ENCODE results near the gene HIC1. TPM values are rescaled to one million over a fixed set of nuclear protein-coding genes. Genes with fewer than 3 reads are reported as not detected.
A peak's percentile ranks its signal among the peaks of the same experiment; 100 is the strongest.

HIC1 gene
- total RNA-seq, 1 experiment from 2014 or later = 0.59 TPM

DNA sequence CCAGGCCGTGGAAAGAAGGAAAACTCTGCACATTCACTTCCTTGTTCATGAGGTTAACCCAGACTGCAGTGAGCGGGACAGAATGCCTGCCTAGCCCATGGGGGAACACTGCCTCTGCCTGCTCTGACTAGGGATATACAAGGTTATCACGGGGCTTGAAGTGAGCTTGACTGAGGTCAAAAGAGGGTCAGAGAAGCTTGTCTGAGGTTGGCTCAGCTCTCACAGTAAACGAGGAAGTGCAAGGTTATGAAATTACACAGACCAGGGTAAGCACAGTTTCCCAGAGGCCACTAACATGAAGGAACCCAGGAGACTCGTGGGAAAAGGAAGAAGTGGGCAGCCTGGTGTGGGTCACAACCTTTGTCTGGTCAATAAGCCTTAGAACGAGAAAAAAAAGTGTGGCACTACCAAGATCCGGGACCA, 28.7 kb downstream of the HIC1 start:
- Mint-ChIP-seq H3K9me3 (ENCODE audit: unreplicated experiment) (no peaks in the 10 kb centered on the region), H3K27me3 (ENCODE audit: insufficient read depth, unreplicated experiment) (no peaks in the 10 kb centered on the region), H3K4me1 (ENCODE audit: low read depth, unreplicated experiment) (peaks cover 39% of the 10 kb centered on the region), H3K4me3 (ENCODE audit: unreplicated experiment) (no peak overlapping the region), H3K36me3 (ENCODE audit: insufficient read depth, unreplicated experiment) (peaks cover 14% of the 10 kb centered on the region), H3K27ac (ENCODE audit: unreplicated experiment) (no peak overlapping the region)
- H3K27me3 ChIP-seq (replicated peaks; ENCODE audit: control insufficient read depth, insufficient read depth, low read length) = no peaks in the 10 kb centered on the region
- peaks cover 3% of the 10 kb centered on the region; the same call in 1 of the 2 replicates for H3K36me3 ChIP-seq (ENCODE audit: control insufficient read depth, insufficient read depth, low read length)
- ChIA-PET POLR2A (no interaction called here), CTCF (interaction anchor here (0.9 to 2.3 kb wide), 3 partner anchors 9 to 161 kb away, joined by 3 to 13 read pairs (median 5); partner anchors contain the start of gene HIC1)
- intact Hi-C loops (cut with micrococcal nuclease; ENCODE audit: unreplicated experiment) = no loop called here
- no TSS peak for BruUV-seq (replicated peaks)
- no peak overlapping the region for H3K4me3 ChIP-seq (ENCODE audit: low read depth, low read length)
- DNase-seq = peak; percentile 38 to 54
- TF ChIP-seq, protein P1, sequence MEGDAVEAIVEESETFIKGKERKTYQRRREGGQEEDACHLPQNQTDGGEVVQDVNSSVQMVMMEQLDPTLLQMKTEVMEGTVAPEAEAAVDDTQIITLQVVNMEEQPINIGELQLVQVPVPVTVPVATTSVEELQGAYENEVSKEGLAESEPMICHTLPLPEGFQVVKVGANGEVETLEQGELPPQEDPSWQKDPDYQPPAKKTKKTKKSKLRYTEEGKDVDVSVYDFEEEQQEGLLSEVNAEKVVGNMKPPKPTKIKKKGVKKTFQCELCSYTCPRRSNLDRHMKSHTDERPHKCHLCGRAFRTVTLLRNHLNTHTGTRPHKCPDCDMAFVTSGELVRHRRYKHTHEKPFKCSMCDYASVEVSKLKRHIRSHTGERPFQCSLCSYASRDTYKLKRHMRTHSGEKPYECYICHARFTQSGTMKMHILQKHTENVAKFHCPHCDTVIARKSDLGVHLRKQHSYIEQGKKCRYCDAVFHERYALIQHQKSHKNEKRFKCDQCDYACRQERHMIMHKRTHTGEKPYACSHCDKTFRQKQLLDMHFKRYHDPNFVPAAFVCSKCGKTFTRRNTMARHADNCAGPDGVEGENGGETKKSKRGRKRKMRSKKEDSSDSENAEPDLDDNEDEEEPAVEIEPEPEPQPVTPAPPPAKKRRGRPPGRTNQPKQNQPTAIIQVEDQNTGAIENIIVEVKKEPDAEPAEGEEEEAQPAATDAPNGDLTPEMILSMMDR (IDR thresholded peaks at IDR 0.05; ENCODE audit: insufficient read depth in 1 of 2, low read depth in 1 of 2, low read length in 1 of 2, severe bottlenecking in 1 of 2, unreplicated experiment in 1 of 2) = no peak
- H3K9me3 ChIP-seq = no peaks in the 10 kb centered on the region
- H3K4me1 ChIP-seq = peaks cover 37% of the 10 kb centered on the region

DNA sequence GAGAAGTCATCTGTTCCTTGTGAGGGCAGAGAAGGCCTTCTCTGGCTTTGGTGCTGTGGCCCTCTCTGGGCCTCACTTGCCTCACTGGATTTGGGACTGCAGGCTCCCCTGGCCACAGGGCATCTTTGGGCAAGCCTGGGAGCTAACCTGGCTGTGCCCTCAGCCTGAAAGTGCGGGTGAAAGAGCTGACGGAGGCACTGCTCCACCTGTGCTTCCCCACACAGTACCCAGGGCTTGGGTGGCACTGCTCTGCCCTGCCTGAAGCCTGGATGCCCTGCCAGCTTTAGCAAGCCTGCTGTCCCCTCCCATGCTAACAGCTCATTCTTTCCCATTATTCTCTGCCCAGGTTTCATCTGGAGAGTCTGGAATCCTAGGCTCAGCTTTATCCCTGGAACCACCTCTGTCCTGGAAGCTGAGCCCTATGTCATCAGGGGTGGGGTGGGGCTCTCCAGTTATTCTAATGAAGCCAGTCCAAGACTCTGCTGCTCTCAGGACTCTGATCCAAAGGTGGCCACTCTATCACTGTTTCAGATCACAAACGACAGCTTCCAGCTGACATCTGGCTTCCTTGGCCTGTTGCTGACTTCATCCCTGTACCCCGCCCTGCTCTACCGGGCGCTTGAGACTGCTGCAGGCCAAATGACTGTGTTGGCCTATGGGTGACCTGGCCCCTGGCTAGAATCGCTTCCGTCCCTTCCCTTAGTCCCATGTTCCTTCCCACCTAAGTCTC, 29.3 kb downstream of the HIC1 start:
- H3K4me1 Mint-ChIP-seq (ENCODE audit: low read depth, unreplicated experiment) = peaks cover 39% of the 10 kb centered on the region
- no peak overlapping the region for H3K4me3 ChIP-seq (ENCODE audit: low read depth, low read length)
- POLR2A ChIA-PET = no interaction called here
- H3K36me3 ChIP-seq (ENCODE audit: control insufficient read depth, insufficient read depth, low read length) = peaks cover 3% of the 10 kb centered on the region; the same call in 1 of the 2 replicates
- H3K36me3 Mint-ChIP-seq (ENCODE audit: insufficient read depth, unreplicated experiment) = peaks cover 10% of the 10 kb centered on the region
- DNase-seq = peak; percentile 11 to 63
- TF ChIP-seq, protein P1 (IDR thresholded peaks at IDR 0.05; ENCODE audit: insufficient read depth in 1 of 2, low read depth in 1 of 2, low read length in 1 of 2, severe bottlenecking in 1 of 2, unreplicated experiment in 1 of 2) = no peak
- no peaks in the 10 kb centered on the region for H3K27me3 ChIP-seq (replicated peaks; ENCODE audit: control insufficient read depth, insufficient read depth, low read length)
- no peak overlapping the region for H3K4me3 Mint-ChIP-seq (ENCODE audit: unreplicated experiment)
- H3K4me1 ChIP-seq = peaks cover 37% of the 10 kb centered on the region
- BruUV-seq (replicated peaks) = no TSS peak
- H3K27ac Mint-ChIP-seq (ENCODE audit: unreplicated experiment) = no peak overlapping the region
- H3K27me3 Mint-ChIP-seq (ENCODE audit: insufficient read depth, unreplicated experiment) = no peaks in the 10 kb centered on the region
- no peaks in the 10 kb centered on the region for H3K9me3 ChIP-seq
- CTCF ChIA-PET = interaction anchor here (0.9 to 2.3 kb wide), 3 partner anchors 10 to 161 kb away, joined by 3 to 13 read pairs (median 5); partner anchors contain the start of gene HIC1
- intact Hi-C loops (cut with micrococcal nuclease; ENCODE audit: unreplicated experiment) = no loop called here
- no peaks in the 10 kb centered on the region for H3K9me3 Mint-ChIP-seq (ENCODE audit: unreplicated experiment)

DNA sequence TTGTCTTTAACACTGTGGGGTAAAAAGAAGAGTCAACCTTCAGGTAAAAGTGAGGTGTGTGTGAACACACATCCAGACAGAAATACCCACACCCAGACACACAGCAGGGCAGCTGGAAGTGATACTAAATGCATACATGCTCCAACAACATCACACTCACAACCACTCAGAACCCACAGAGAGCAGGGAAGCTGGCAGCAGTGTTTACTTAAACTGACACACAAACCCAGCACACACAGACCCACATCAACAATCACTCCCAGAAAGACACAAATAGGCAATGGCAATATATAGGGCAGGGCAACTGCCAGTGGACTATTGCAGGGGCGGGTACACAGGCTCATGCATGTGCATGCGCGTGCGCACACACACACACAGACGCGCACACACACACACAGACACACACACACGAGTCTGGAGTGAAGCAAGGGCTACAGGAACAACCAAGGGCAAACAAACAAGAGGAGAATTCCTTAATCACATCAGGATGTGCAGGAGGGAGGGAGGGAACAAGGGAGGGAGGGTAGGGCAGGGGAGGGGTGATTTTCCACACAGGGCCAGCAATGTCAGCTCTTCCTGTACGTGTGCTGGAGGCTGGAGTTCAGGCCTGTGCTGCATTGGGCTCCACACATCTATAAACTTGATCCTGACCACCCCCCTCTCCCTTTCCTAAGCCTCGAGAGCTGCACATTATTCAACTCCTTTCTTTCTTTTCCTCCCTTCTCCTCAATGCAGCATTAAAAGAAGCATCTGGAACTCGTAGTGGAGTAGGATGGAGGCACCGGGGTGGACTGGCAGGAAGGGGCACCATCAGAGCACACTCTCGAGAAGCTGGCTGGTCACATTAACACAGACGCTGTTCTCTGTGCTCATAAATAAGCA, 30.1 kb downstream of the HIC1 start:
- CTCF ChIA-PET = interaction anchor here (1.2 kb wide), 1 partner anchor 160 kb away, joined by 5 read pairs; no protein-coding TSS in a partner anchor
- intact Hi-C loops (cut with micrococcal nuclease; ENCODE audit: unreplicated experiment) = no loop called here
- no peaks in the 10 kb centered on the region for H3K9me3 Mint-ChIP-seq (ENCODE audit: unreplicated experiment)
- H3K4me3 ChIP-seq (ENCODE audit: low read depth, low read length) = no peak overlapping the region
- H3K4me1 ChIP-seq = peaks cover 37% of the 10 kb centered on the region
- no peak overlapping the region for H3K27ac Mint-ChIP-seq (ENCODE audit: unreplicated experiment)
- TF ChIP-seq, protein P1 (IDR thresholded peaks at IDR 0.05; ENCODE audit: insufficient read depth in 1 of 2, low read depth in 1 of 2, low read length in 1 of 2, severe bottlenecking in 1 of 2, unreplicated experiment in 1 of 2) = no peak
- no peaks in the 10 kb centered on the region for H3K9me3 ChIP-seq
- peaks cover 4% of the 10 kb centered on the region for H3K36me3 Mint-ChIP-seq (ENCODE audit: insufficient read depth, unreplicated experiment)
- H3K4me1 Mint-ChIP-seq (ENCODE audit: low read depth, unreplicated experiment) = peaks cover 45% of the 10 kb centered on the region
- H3K27me3 Mint-ChIP-seq (ENCODE audit: insufficient read depth, unreplicated experiment) = no peaks in the 10 kb centered on the region
- H3K36me3 ChIP-seq (ENCODE audit: control insufficient read depth, insufficient read depth, low read length) = peaks cover 3% of the 10 kb centered on the region; the same call in 1 of the 2 replicates
- H3K27me3 ChIP-seq (replicated peaks; ENCODE audit: control insufficient read depth, insufficient read depth, low read length) = no peaks in the 10 kb centered on the region
- no peak for DNase-seq
- POLR2A ChIA-PET = no interaction called here
- H3K4me3 Mint-ChIP-seq (ENCODE audit: unreplicated experiment) = no peak overlapping the region
- BruUV-seq (replicated peaks) = no TSS peak

All from Caco-2 (cell line).